ENCODE data around the gene DIPK1C.

The DIPK1C gene

GRCh38 chr18:74488864-74489263 is 31.8 kb upstream of the DIPK1C start:
- Histone ChIP-seq H3K27me3 (ENCODE audit: control insufficient read depth, insufficient read depth, low read length) (no peaks in the 10 kb centered on the region), H2AFZ (no peak overlapping the region), H3K36me3 (ENCODE audit: control insufficient read depth, insufficient read depth, low read length) (no peaks in the 10 kb centered on the region), H3K4me2 (ENCODE audit: low read length) (no peak overlapping the region), H3K27ac (no peak overlapping the region), H3K9ac (no peak overlapping the region), H3K9me3 (ENCODE audit: control insufficient read depth, low read length) (no peaks in the 10 kb centered on the region), H3K4me3 (ENCODE audit: low read depth, low read length) (no peak overlapping the region), H3K79me2 (no peaks in the 10 kb centered on the region), H3K4me1 (no peaks in the 10 kb centered on the region)
- no peak for TF ChIP-seq CTCF (IDR thresholded peaks at IDR 0.05)

GRCh38 chr18:74488354-74488753 is 31.2 kb upstream of the DIPK1C start:
- Histone ChIP-seq H3K27ac (no peak overlapping the region), H3K4me2 (ENCODE audit: low read length) (no peak overlapping the region), H3K9me3 (ENCODE audit: control insufficient read depth, low read length) (no peaks in the 10 kb centered on the region), H3K36me3 (ENCODE audit: control insufficient read depth, insufficient read depth, low read length) (no peaks in the 10 kb centered on the region), H2AFZ (no peak overlapping the region), H3K9ac (no peak overlapping the region), H3K4me3 (ENCODE audit: low read depth, low read length) (no peak overlapping the region), H3K27me3 (ENCODE audit: control insufficient read depth, insufficient read depth, low read length) (no peaks in the 10 kb centered on the region), H3K79me2 (no peaks in the 10 kb centered on the region), H3K4me1 (no peaks in the 10 kb centered on the region)
- no peak for TF ChIP-seq CTCF (IDR thresholded peaks at IDR 0.05)

GRCh38 chr18:74486119-74486849 is 29.2 kb upstream of the DIPK1C start:
- TF ChIP-seq CTCF (IDR thresholded peaks at IDR 0.05) = no peak
- no peaks in the 10 kb centered on the region for H3K4me1 ChIP-seq
- H3K9me3 ChIP-seq (ENCODE audit: control insufficient read depth, low read length) = no peaks in the 10 kb centered on the region
- H3K27ac ChIP-seq = no peak overlapping the region
- no peaks in the 10 kb centered on the region for H3K27me3 ChIP-seq (ENCODE audit: control insufficient read depth, insufficient read depth, low read length)
- no peak overlapping the region for H2AFZ ChIP-seq
- no peaks in the 10 kb centered on the region for H3K36me3 ChIP-seq (ENCODE audit: control insufficient read depth, insufficient read depth, low read length)
- H3K9ac ChIP-seq = no peak overlapping the region
- H3K4me3 ChIP-seq (ENCODE audit: low read depth, low read length) = no peak overlapping the region
- no peaks in the 10 kb centered on the region for H3K79me2 ChIP-seq
- H3K4me2 ChIP-seq (ENCODE audit: low read length) = no peak overlapping the region

GRCh38 chr18:74482697-74483096 is 25.6 kb upstream of the DIPK1C start:
- no peaks in the 10 kb centered on the region for H3K79me2 ChIP-seq
- no peaks in the 10 kb centered on the region for H3K4me1 ChIP-seq
- no peak for TF ChIP-seq CTCF (IDR thresholded peaks at IDR 0.05)
- no peak overlapping the region for H3K4me2 ChIP-seq (ENCODE audit: low read length)
- no peak overlapping the region for H3K9ac ChIP-seq
- H3K9me3 ChIP-seq (ENCODE audit: control insufficient read depth, low read length) = no peaks in the 10 kb centered on the region
- no peaks in the 10 kb centered on the region for H3K36me3 ChIP-seq (ENCODE audit: control insufficient read depth, insufficient read depth, low read length)
- H3K27ac ChIP-seq = no peak overlapping the region
- H3K27me3 ChIP-seq (ENCODE audit: control insufficient read depth, insufficient read depth, low read length) = no peaks in the 10 kb centered on the region
- no peak overlapping the region for H2AFZ ChIP-seq
- no peak overlapping the region for H3K4me3 ChIP-seq (ENCODE audit: low read depth, low read length)

GRCh38 chr18:74480149-74480651 is 23.1 kb upstream of the DIPK1C start:
- H3K4me1 ChIP-seq = no peaks in the 10 kb centered on the region
- no peak overlapping the region for H3K4me3 ChIP-seq (ENCODE audit: low read depth, low read length)
- no peak overlapping the region for H3K27ac ChIP-seq
- H2AFZ ChIP-seq = no peak overlapping the region
- no peaks in the 10 kb centered on the region for H3K27me3 ChIP-seq (ENCODE audit: control insufficient read depth, insufficient read depth, low read length)
- H3K9me3 ChIP-seq (ENCODE audit: control insufficient read depth, low read length) = no peaks in the 10 kb centered on the region
- H3K36me3 ChIP-seq (ENCODE audit: control insufficient read depth, insufficient read depth, low read length) = no peaks in the 10 kb centered on the region
- no peak overlapping the region for H3K9ac ChIP-seq
- H3K79me2 ChIP-seq = no peaks in the 10 kb centered on the region
- no peak overlapping the region for H3K4me2 ChIP-seq (ENCODE audit: low read length)
- no peak for TF ChIP-seq CTCF (IDR thresholded peaks at IDR 0.05)

Data from parathyroid adenoma (tissue), 2 donors.